WTC11 (cell line): Measurements from ENCODE around the gene TAF4.

Source experiments
- AFF4 ChIP-seq: sonication (generic); formaldehyde crosslinking; IDR thresholded peaks from 2 replicates; pipeline ENCODE4 v1.8.1; 2023; ENCODE audit warnings: mild to moderate bottlenecking, missing genetic modification reagents, borderline replicate concordance
- ATF2 ChIP-seq: sonication (generic); formaldehyde crosslinking; IDR thresholded peaks from 2 replicates; pipeline ENCODE4 v1.8.1; 2022; ENCODE audit warnings: low read depth, missing genetic modification reagents, borderline replicate concordance
- ATF3 ChIP-seq: sonication (generic); formaldehyde crosslinking; conservative IDR thresholded peaks from 2 replicates; pipeline ENCODE4 v1.8.1; 2022; ENCODE audit warnings: mild to moderate bottlenecking, missing genetic modification reagents
- CBFB ChIP-seq: sonication (generic); formaldehyde crosslinking; IDR thresholded peaks from 2 replicates; pipeline ENCODE4 v1.8.1; 2022; ENCODE audit warnings: mild to moderate bottlenecking, low read depth, missing genetic modification reagents
- CDX4 ChIP-seq: fragments of 250-450 bp; sonication (Bioruptor Pico); IDR thresholded peaks from 2 replicates; pipeline ENCODE4 v1.9.0; 2021; ENCODE audit warnings: moderate library complexity, mild to moderate bottlenecking, inconsistent platforms, borderline replicate concordance
- CTCF ChIP-seq: fragments of 200-600 bp; IDR thresholded peaks from 2 replicates; pipeline ENCODE4 v1.8.0; 2022; ENCODE audit warnings: antibody characterized with exemption
- FOXJ3 ChIP-seq: sonication (generic); formaldehyde crosslinking; IDR thresholded peaks from 2 replicates; pipeline ENCODE4 v1.9.0; 2021; ENCODE audit warnings: missing genetic modification reagents, mild to moderate bottlenecking, borderline replicate concordance
- JUN ChIP-seq: sonication (generic); formaldehyde crosslinking; IDR thresholded peaks from 2 replicates; pipeline ENCODE4 v1.8.0; 2023; ENCODE audit warnings: mild to moderate bottlenecking, missing genetic modification reagents
- MAX ChIP-seq: sonication (generic); formaldehyde crosslinking; IDR thresholded peaks from 2 replicates; pipeline ENCODE4 v1.8.0; 2022; ENCODE audit warnings: mild to moderate bottlenecking, missing genetic modification reagents
- SP1 ChIP-seq: sonication (generic); formaldehyde crosslinking; conservative IDR thresholded peaks from 2 replicates; pipeline ENCODE4 v1.8.1; 2022; ENCODE audit warnings: missing genetic modification reagents
- TEAD4 ChIP-seq: sonication (generic); formaldehyde crosslinking; IDR thresholded peaks from 2 replicates; pipeline ENCODE4 v1.8.0; 2022; ENCODE audit warnings: mild to moderate bottlenecking, missing genetic modification reagents
- USF1 ChIP-seq: sonication (generic); formaldehyde crosslinking; IDR thresholded peaks from 2 replicates; pipeline ENCODE4 v1.8.0; 2022; ENCODE audit warnings: mild to moderate bottlenecking, missing genetic modification reagents
- ZNF121 ChIP-seq: sonication (generic); formaldehyde crosslinking; IDR thresholded peaks from 2 replicates; pipeline ENCODE4 v1.8.0; 2023; ENCODE audit warnings: missing genetic modification reagents
- ZNF232 ChIP-seq: sonication (generic); formaldehyde crosslinking; IDR thresholded peaks from 2 replicates; pipeline ENCODE4 v1.8.0; 2022; ENCODE audit warnings: mild to moderate bottlenecking, missing genetic modification reagents

GRCh38 chr20:61937146-61937962 lies 128.3 kb downstream of the TAF4 start:
- no peak for TF ChIP-seq CTCF
- no peak for TF ChIP-seq CDX4 (CRISPR knock-in tag)
- no peak for TF ChIP-seq CBFB (CRISPR knock-in tag)
- TF ChIP-seq TEAD4 (CRISPR knock-in tag), result no peak
- TF ChIP-seq ATF2 (CRISPR knock-in tag), result no peak
- TF ChIP-seq ATF3 (CRISPR knock-in tag), result no peak
- TF ChIP-seq JUN (CRISPR knock-in tag), result no peak
- no peak for TF ChIP-seq MAX (CRISPR knock-in tag)
- no peak for TF ChIP-seq USF1
- TF ChIP-seq ZNF232 (CRISPR knock-in tag), result no peak
- TF ChIP-seq AFF4, result no peak
- no peak for TF ChIP-seq FOXJ3 (CRISPR knock-in tag)
- TF ChIP-seq ZNF121, result no peak
- no peak for TF ChIP-seq SP1 (CRISPR knock-in tag)
